GM12872 (cell line): ENCODE measurements around the gene ARHGAP19.

Experiments
- TF ChIP-seq, protein P1 (sequence below): IDR thresholded peaks from 3 replicates; pipeline ENCODE4 v1.5.1; 2011; ENCODE audit warnings: low read depth, mild to moderate bottlenecking, low read length, moderate library complexity; ENCODE audit not compliant: insufficient read depth

Gene ARHGAP19

GRCh38 chr10:97184971-97185325 is 107.5 kb downstream of the ARHGAP19 start:
- TF ChIP-seq, protein P1, sequence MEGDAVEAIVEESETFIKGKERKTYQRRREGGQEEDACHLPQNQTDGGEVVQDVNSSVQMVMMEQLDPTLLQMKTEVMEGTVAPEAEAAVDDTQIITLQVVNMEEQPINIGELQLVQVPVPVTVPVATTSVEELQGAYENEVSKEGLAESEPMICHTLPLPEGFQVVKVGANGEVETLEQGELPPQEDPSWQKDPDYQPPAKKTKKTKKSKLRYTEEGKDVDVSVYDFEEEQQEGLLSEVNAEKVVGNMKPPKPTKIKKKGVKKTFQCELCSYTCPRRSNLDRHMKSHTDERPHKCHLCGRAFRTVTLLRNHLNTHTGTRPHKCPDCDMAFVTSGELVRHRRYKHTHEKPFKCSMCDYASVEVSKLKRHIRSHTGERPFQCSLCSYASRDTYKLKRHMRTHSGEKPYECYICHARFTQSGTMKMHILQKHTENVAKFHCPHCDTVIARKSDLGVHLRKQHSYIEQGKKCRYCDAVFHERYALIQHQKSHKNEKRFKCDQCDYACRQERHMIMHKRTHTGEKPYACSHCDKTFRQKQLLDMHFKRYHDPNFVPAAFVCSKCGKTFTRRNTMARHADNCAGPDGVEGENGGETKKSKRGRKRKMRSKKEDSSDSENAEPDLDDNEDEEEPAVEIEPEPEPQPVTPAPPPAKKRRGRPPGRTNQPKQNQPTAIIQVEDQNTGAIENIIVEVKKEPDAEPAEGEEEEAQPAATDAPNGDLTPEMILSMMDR, result no peak

GRCh38 chr10:97183314-97183713 is 109.1 kb downstream of the ARHGAP19 start:
- TF ChIP-seq, protein P1, result no peak

- TF ChIP-seq, protein P1, result no peak
These were observed 110.0 kb downstream of the ARHGAP19 start for GRCh38 chr10:97182288-97182990.

DNA sequence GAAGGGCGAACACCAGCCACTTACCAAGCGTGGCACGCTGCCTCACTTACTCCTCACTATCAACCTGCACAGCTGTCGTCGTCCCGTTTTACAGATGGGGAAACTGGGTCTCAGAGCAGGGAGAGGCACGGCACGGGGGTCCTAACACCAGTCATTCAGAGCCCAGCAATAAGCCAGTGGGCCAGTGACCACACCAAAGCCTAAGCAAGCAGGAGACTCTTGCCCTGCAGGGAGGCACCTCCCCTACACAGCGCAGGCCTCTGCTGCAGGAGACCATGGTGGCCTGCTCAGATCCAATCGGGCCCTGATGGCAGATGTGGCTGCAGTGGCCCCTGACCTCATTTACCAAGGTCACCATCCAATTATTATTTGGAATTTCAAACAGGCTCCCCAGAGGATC is 111.5 kb downstream of the ARHGAP19 start:
- TF ChIP-seq, protein P1, result no peak

DNA sequence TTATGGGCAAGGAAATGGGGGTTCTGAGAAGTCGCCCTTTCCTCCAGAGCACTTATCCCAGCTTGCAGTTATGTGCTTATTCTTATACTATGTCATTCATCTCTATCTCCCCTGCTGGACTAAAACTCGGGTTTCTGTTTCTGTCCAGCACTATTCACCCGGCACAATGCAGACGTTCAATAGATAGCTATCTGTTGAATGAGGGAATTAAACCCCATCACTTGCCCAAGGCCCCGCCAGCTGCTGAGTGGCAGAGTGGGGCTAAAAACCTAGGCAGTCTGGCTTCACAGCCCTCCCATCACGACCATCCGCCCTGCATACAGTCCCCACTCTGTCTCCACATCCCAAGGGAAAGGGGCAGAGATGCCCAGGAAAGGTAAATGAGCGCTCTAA is 112.1 kb downstream of the ARHGAP19 start:
- TF ChIP-seq, protein P1, result no peak

DNA sequence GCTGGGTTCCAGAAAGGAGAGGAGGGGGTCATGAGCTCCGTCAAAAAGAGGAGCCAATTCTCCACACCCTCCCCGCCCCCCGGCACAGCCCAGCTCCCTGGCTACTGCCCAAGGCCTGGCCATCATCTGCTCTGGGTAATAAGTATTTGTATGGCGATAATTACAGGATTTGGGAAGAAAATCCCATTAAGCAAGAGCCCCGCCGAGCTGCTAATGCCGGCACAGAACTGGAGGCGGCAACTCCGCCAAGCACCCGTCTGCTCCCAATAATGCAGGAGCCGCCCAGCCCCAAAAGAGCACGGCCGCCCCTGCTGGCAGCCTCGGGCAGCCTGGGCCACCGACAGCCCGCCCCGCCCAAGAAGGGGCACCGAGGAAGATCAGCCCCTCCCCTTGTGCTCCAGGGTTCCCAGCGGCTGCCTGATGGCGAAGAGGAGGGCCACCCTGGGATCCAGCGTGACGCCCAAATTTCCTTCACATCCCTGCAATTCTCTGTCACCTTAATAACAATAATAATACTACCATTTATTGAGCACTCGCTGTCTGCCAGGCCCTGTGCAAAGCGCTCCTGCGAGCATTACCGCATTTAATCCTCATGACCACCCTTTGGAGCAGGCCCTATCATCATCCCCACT is 112.6 kb downstream of the ARHGAP19 start:
- TF ChIP-seq, protein P1, result peak; percentile 33; the same call in 2 of the 3 replicates

GRCh38 chr10:97179311-97179710 is 113.1 kb downstream of the ARHGAP19 start:
- TF ChIP-seq, protein P1, result no peak
